OCI-LY3 (cell line): ENCODE measurements around the gene ADAM8.

Source experiments
- H2AFZ ChIP-seq: fragments of 200-600, 300-600 bp; shearing (Covaris generic); 2 replicates; pipeline ENCODE4 v1.6.0; 2014; ENCODE audit warnings: antibody characterized with exemption, low read depth, low read length
- H3K27ac ChIP-seq: fragments of 200-600, 300-600 bp; sonication (generic); 2 replicates; pipeline ENCODE4 v1.5.1; 2014; ENCODE audit warnings: mild to moderate bottlenecking, low read length, moderate library complexity, mixed read lengths
- H3K27me3 ChIP-seq: fragments of 200-600, 300-600 bp; sonication (generic); 2 replicates; pipeline ENCODE4 v1.6.1; 2014; ENCODE audit warnings: low read depth, low read length, mixed read lengths
- H3K36me3 ChIP-seq: fragments of 200-600, 300-600 bp; sonication (generic); replicated peaks from 2 replicates; pipeline ENCODE3; 2014; ENCODE audit warnings: low read depth, low read length, mixed read lengths
- H3K4me1 ChIP-seq: fragments of 300-600, 200-600 bp; sonication (generic); 2 replicates; pipeline ENCODE4 v1.6.1; 2014; ENCODE audit warnings: low read length, mixed read lengths
- H3K4me2 ChIP-seq: fragments of 200-600, 300-600 bp; sonication (generic); 2 replicates; pipeline ENCODE4 v1.6.1; 2014; ENCODE audit warnings: low read length, mixed read lengths
- H3K4me3 ChIP-seq: fragments of 300-600, 200-600 bp; sonication (generic); 2 replicates; pipeline ENCODE4 v1.5.1; 2014; ENCODE audit warnings: antibody characterized with exemption, mild to moderate bottlenecking, low read length, moderate library complexity
- H3K79me2 ChIP-seq: fragments of 300-600, 200-600 bp; shearing (Covaris generic); 2 replicates; pipeline ENCODE4 v1.6.1; 2014; ENCODE audit warnings: mild to moderate bottlenecking, low read length, mixed read lengths
- H3K9ac ChIP-seq: fragments of 300-600, 200-600 bp; shearing (Covaris generic); 2 replicates; pipeline ENCODE4 v1.6.0; 2014; ENCODE audit warnings: mild to moderate bottlenecking, low read length, moderate library complexity
- H3K9me3 ChIP-seq: fragments of 200-600, 300-600 bp; shearing (Covaris generic); 2 replicates; pipeline ENCODE4 v1.6.1; 2014; ENCODE audit warnings: low read length, mixed read lengths; ENCODE audit not compliant: insufficient read depth
- H4K20me1 ChIP-seq: fragments of 200-600, 300-600 bp; sonication (generic); 2 replicates; pipeline ENCODE4 v1.6.1; 2016; ENCODE audit warnings: low read length, mixed read lengths; ENCODE audit not compliant: insufficient read depth
- EZH2phosphoT487 ChIP-seq: fragments of 200-600 bp; shearing (Covaris generic); IDR thresholded peaks from 2 replicates; pipeline ENCODE4 v1.6.1; 2018; ENCODE audit warnings: antibody characterized with exemption, mixed run types, low read depth
- TF ChIP-seq, protein P1 (sequence below): fragments of 200-600, 300-600 bp; sonication (generic); IDR thresholded peaks from 2 replicates; pipeline ENCODE4 v1.5.1; 2014; ENCODE audit warnings: antibody characterized with exemption, low read length, low read depth

The ADAM8 gene

DNA sequence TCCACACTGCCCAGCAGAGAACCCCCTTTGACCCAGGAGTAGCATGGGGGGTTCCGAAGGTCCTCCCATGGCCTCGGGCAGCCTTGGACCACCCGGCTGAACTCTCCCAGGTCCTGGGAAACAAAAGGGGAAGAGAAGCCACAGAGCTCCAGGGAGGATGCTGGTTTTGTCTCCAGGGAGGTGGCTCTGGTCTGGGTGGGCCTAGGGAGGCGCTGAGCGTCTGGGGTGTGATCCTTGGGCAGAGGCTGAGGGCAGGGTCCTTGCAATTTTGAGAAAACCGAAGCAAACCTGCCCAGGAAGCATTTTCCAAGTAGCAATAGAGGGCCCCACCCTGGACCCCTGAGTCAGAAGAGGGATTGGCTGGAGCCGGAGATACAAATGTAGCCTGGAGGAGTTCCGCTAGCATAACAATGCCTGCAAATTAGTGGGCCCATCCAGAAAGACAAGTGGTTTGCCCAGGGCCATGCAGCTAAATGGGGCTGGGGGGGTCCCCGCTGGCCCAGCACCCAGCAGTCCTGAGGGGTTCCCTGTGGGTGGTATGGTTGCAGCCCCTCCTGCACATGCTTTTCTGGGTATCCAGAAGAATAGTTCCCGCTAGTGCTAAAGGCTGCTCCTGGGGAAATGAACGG, 44.6 kb downstream of the ADAM8 start:
- Histone ChIP-seq H4K20me1 (no peaks in the 10 kb centered on the region), H3K4me3 (no peak overlapping the region), H3K9ac (no peak overlapping the region), H3K27ac (no peak overlapping the region), H3K79me2 (no peaks in the 10 kb centered on the region), H3K4me1 (no peaks in the 10 kb centered on the region), H3K4me2 (no peak overlapping the region), H2AFZ (no peak overlapping the region), H3K9me3 (no peaks in the 10 kb centered on the region), H3K36me3 (no peaks in the 10 kb centered on the region), H3K27me3 (no peaks in the 10 kb centered on the region)
- TF ChIP-seq, protein P1, sequence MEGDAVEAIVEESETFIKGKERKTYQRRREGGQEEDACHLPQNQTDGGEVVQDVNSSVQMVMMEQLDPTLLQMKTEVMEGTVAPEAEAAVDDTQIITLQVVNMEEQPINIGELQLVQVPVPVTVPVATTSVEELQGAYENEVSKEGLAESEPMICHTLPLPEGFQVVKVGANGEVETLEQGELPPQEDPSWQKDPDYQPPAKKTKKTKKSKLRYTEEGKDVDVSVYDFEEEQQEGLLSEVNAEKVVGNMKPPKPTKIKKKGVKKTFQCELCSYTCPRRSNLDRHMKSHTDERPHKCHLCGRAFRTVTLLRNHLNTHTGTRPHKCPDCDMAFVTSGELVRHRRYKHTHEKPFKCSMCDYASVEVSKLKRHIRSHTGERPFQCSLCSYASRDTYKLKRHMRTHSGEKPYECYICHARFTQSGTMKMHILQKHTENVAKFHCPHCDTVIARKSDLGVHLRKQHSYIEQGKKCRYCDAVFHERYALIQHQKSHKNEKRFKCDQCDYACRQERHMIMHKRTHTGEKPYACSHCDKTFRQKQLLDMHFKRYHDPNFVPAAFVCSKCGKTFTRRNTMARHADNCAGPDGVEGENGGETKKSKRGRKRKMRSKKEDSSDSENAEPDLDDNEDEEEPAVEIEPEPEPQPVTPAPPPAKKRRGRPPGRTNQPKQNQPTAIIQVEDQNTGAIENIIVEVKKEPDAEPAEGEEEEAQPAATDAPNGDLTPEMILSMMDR: no peak
- no peak for TF ChIP-seq EZH2phosphoT487

DNA sequence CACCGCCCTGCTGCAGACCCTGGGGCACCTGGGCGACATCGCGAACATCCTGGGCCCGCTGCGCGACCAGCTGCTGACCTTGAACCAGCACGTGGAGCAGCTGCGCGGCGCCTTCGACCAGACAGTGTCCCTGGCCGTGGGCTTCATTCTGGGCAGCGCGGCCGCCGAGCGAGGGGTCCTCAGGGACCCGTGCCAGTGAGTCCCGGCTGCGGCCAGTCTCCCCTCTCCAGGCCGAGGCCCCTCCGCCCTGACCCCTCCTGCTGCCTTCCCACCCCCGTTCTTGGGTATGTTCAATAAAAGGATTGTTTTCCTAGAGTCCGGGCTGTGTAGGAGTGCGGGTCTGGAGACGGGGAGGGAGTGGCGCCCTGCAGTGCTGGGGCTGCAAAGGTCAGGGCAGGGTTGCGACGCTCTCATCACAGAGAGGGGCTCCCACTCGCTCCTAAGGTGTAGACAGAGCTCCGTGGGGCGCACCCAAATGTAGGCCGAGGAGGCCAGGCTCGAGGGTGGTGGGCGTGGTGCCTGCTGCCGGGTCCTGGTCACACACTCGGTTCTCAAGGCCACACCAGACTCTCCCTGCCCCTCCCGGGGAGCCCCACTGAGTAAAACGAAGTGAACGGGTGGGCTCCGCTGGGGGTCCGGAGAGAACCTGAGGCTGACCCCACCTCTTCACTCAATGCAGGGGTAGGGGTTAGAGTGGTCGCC, 45.3 kb downstream of the ADAM8 start:
- no peak overlapping the region for H3K27ac ChIP-seq
- H4K20me1 ChIP-seq: no peaks in the 10 kb centered on the region
- no peak overlapping the region for H3K9ac ChIP-seq
- no peaks in the 10 kb centered on the region for H3K4me1 ChIP-seq
- H3K9me3 ChIP-seq: no peaks in the 10 kb centered on the region
- no peak overlapping the region for H3K4me2 ChIP-seq
- no peak overlapping the region for H3K4me3 ChIP-seq
- TF ChIP-seq, protein P1: no peak
- no peak for TF ChIP-seq EZH2phosphoT487
- no peaks in the 10 kb centered on the region for H3K79me2 ChIP-seq
- H3K27me3 ChIP-seq: no peaks in the 10 kb centered on the region
- H3K36me3 ChIP-seq: no peaks in the 10 kb centered on the region
- H2AFZ ChIP-seq: no peak overlapping the region

DNA sequence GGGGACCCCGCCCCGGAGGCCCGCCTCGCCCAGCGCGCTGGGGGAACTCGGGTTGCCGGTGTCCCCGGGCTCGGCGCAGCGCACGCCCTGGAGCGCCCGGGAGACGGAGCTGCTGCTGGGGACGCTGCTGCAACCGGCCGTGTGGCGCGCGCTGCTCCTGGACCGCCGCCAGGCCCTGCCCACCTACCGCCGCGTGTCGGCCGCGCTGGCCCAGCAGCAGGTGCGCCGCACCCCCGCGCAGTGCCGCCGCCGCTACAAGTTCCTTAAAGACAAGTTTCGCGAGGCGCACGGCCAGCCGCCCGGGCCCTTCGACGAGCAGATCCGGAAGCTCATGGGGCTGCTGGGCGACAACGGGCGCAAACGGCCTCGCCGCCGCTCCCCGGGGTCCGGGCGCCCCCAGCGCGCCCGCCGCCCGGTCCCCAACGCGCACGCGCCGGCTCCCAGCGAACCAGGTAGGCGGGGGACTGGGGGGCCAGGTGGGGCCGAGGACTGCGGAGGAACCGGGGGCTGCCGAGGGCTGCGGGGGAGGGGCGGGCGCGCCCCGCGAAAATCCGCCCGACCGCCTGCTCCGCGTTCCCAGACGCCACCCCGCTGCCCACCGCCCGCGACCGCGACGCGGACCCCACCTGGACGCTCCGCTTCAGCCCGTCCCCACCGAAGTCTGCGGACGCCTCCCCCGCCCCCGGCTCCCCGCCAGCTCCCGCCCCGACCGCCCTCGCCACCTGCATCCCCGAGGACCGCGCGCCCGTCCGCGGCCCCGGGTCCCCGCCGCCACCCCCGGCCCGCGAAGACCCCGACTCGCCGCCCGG, 46.1 kb downstream of the ADAM8 start:
- Histone ChIP-seq H3K79me2 (no peaks in the 10 kb centered on the region), H3K9ac (no peak overlapping the region), H3K4me3 (no peak overlapping the region), H3K4me1 (no peaks in the 10 kb centered on the region), H4K20me1 (no peaks in the 10 kb centered on the region), H3K9me3 (no peaks in the 10 kb centered on the region), H3K27ac (no peak overlapping the region), H2AFZ (no peak overlapping the region), H3K4me2 (no peak overlapping the region), H3K36me3 (no peaks in the 10 kb centered on the region), H3K27me3 (no peaks in the 10 kb centered on the region)
- TF ChIP-seq, protein P1: no peak
- no peak for TF ChIP-seq EZH2phosphoT487

DNA sequence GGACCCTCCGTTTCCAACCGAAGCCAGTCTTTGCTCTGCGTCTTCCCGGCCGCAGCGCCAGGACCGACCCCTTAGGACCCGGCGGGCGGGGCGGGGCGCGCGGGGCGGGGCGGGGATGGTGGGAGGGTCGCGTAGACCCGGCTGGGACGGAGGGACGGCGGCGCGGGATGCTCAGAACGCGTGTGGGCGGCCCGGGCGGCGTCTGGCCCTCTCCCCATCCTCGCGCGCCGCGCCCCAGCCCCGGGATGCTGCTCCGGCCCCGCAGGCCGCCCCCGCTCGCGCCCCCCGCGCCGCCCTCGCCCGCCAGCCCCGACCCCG, 46.7 kb downstream of the ADAM8 start, which contains the start of gene UTF1:
Gene UTF1 (plus strand): TSS at position 174 of the 318 bp plus-strand sequence. CDS start 72 bp downstream, at position 246.
- no peak within 1 kb of the TSS for H3K4me3 ChIP-seq
- H4K20me1 ChIP-seq: no peaks in the 10 kb centered on the region
- no peaks in the 10 kb centered on the region for H3K4me1 ChIP-seq
- no peak within 1 kb of the TSS for H3K9ac ChIP-seq
- H3K9me3 ChIP-seq: no peaks in the 10 kb centered on the region
- no peak within 1 kb of the TSS for H3K4me2 ChIP-seq
- no peaks in the 10 kb centered on the region for H3K36me3 ChIP-seq
- TF ChIP-seq EZH2phosphoT487: no peak
- TF ChIP-seq, protein P1: no peak
- H3K79me2 ChIP-seq: no peaks in the 10 kb centered on the region
- no peaks in the 10 kb centered on the region for H3K27me3 ChIP-seq
- H3K27ac ChIP-seq: no peak within 1 kb of the TSS
- H2AFZ ChIP-seq: no peak within 1 kb of the TSS
